Measurements from ENCODE around the gene PPDPF.

DNA sequence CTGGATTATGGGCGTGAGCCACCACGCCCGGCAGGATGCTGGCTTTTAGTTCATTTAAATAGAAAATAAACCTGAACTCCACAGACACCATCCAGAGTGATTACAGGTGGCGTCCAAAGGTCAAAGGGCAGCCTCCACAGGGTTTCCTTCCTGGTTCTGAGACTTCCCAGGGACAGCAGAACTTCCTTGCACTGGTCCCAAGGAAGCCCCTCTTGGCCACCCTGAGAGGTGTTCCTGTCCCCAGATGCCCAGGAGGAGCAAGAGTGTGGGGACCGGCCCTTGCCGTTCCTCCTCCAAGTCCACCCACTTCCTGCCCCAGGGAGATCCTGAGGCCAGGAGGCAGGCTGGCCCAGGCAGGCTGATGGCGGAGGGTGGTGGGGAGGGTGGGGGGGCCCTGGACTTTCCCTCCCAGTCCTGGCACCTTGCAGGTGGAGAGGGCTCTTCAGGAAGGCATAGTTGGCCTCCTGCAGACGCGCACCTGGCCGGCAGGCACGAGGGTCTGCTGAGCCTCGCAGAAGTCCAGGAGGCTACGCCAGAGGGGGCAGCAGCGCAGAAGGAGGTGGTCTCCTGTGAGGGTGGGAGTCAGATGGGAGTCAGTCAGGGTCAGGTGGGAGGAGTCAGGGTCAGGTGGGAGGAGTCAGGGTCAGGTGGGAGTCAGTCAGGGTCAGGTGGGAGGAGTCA, 38.4 kb downstream of the PPDPF start:
- TF ChIP-seq RAD21 (IDR thresholded peaks at IDR 0.05 in 1 of 2, conservative IDR thresholded peaks at IDR 0.05 in 1 of 2; ENCODE audit: low read depth in 2 of 2, low read length in 2 of 2) = no peak
- TF ChIP-seq BACH1 (IDR thresholded peaks at IDR 0.05; ENCODE audit: low read length) = no peak
- TF ChIP-seq, protein P1, sequence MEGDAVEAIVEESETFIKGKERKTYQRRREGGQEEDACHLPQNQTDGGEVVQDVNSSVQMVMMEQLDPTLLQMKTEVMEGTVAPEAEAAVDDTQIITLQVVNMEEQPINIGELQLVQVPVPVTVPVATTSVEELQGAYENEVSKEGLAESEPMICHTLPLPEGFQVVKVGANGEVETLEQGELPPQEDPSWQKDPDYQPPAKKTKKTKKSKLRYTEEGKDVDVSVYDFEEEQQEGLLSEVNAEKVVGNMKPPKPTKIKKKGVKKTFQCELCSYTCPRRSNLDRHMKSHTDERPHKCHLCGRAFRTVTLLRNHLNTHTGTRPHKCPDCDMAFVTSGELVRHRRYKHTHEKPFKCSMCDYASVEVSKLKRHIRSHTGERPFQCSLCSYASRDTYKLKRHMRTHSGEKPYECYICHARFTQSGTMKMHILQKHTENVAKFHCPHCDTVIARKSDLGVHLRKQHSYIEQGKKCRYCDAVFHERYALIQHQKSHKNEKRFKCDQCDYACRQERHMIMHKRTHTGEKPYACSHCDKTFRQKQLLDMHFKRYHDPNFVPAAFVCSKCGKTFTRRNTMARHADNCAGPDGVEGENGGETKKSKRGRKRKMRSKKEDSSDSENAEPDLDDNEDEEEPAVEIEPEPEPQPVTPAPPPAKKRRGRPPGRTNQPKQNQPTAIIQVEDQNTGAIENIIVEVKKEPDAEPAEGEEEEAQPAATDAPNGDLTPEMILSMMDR (IDR thresholded peaks at IDR 0.05; ENCODE audit: control extremely low read depth in 1 of 3, insufficient read depth in 1 of 3, low read depth in 1 of 3, low read length in 3 of 3) = no peak
- no peak for TF ChIP-seq TAF1 (IDR thresholded peaks at IDR 0.05; ENCODE audit: low read depth, low read length)
- TF ChIP-seq, protein P2, sequence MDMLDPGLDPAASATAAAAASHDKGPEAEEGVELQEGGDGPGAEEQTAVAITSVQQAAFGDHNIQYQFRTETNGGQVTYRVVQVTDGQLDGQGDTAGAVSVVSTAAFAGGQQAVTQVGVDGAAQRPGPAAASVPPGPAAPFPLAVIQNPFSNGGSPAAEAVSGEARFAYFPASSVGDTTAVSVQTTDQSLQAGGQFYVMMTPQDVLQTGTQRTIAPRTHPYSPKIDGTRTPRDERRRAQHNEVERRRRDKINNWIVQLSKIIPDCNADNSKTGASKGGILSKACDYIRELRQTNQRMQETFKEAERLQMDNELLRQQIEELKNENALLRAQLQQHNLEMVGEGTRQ (IDR thresholded peaks at IDR 0.05; ENCODE audit: low read length) = 0 out of 2 replicates have a peak, but pooled peaks have one; percentile 3
- no peak for TF ChIP-seq POLR2AphosphoS5 (IDR thresholded peaks at IDR 0.05; ENCODE audit: low read depth, low read length)
- TF ChIP-seq POLR2A (IDR thresholded peaks at IDR 0.05; ENCODE audit: control extremely low read depth in 1 of 2, low read depth in 2 of 2, low read length in 2 of 2) = no peak
- TF ChIP-seq EZH2 (IDR thresholded peaks at IDR 0.05; ENCODE audit: low read depth, low read length, severe bottlenecking) = no peak
- no peak for TF ChIP-seq FOSL1 (IDR thresholded peaks at IDR 0.05; ENCODE audit: insufficient read depth, low read depth, low read length)
- TF ChIP-seq SP4 (IDR thresholded peaks at IDR 0.05; ENCODE audit: low read length) = peak; percentile 70; the same call in 1 of the 2 replicates
- TF ChIP-seq PHF8 (conservative IDR thresholded peaks at IDR 0.05; ENCODE audit: low read depth, low read length) = no peak
- TF ChIP-seq SIX5 (IDR thresholded peaks at IDR 0.05; ENCODE audit: low read depth, low read length) = no peak

Measured in H1 (cell line).